Hindlimb muscle (tissue), 1 donor: ENCODE data around the gene CCDC32. TPM values are rescaled to one million over a fixed set of nuclear protein-coding genes. Genes with fewer than 3 reads are reported as not detected.

ENCODE experiments used
- DNase-seq: peaks from one replicate; pipeline ENCODE4 v3.0.0-alpha.2; 2013
- polyA plus RNA-seq: library from polyadenylated mRNA; unstranded; fragments of 120-200 nt; gene quantifications from one replicate; pipeline ENCODE4 v1.2.1, GENCODE V29; 2013; ENCODE audit not compliant: insufficient read length

The CCDC32 gene
- polyA plus RNA-seq, 1 donor, result 21.0 TPM

DNA sequence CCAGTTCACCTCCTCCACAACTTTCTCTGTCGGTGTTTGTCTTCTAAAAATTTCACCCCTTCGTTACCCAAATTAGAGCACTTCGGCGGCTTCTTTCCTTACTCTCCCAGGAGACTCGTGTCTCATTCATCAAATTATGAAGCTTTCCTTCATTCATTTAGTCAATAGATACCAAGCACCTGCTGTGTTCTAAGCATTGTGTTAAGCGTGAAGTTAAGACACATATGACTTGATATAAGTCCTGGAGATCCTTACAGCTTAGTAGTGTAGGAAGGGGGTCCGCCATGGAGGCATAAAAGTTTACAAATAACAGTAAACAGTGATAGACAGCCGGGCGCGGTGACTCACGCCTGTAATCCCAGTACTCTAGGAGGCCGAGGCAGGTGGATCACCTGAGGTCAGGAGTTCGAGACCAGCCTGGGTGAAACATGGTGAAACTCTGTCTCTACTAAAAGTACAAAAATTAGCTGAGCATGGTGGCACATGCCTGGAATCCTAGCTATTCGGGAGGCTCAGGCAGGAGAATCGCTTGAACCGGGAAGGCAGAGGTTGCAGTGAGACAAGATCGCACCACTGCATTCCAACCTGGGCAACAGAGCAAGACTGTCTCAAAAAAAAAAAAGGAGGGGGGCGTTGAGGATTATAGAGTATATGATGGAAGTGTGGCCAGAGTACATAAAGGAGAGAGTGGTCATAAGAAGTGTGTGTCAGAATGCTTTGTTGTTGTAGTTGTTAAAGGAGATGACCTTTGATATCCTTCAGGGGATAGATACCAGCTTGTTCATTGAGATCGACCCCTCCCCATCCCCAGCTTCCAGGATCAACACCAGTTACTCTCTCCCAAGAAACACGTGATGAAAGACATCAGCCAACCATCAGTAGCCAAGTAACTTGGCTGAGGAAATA lies 744 bp upstream of the CCDC32 start:
- no peak for DNase-seq

DNA sequence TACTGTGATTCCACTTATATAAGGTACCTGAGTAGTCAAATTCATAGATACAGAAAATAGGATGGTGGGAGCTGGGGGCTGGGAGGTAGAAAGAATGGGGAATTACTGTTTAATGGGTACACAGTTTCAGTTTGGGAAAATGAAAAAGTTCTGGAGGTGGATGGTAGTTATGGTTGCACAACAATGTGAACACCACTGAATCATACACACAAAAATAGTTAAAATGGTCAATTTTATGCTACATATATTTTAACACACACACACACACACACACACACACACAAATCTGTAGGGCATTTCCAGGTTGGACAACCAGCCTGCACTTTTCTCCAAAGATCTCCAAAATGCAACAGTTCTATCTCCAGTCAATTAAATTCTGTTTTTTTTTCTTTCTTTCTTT lies 1.4 kb downstream of the CCDC32 start:
- no peak for DNase-seq

DNA sequence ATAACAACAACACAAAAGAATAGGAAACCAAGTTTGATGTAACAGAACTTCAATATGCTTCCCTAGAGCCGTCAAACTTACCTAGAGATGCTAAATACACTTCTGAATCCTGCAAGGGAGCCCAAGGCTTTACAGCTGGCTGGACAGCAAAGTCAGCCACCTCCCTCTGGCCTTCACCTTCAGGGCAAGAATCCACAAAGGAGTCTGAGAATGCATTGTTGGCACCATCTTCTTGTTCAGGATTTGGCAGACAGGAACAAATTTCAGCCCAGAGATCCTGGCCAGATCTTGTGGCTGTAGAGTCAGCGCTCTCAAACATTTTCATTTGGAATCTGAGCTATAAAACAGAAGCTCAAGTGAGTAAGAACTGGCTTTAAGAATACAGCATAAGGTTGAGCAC lies 2.2 kb downstream of the CCDC32 start:
- no peak for DNase-seq

DNA sequence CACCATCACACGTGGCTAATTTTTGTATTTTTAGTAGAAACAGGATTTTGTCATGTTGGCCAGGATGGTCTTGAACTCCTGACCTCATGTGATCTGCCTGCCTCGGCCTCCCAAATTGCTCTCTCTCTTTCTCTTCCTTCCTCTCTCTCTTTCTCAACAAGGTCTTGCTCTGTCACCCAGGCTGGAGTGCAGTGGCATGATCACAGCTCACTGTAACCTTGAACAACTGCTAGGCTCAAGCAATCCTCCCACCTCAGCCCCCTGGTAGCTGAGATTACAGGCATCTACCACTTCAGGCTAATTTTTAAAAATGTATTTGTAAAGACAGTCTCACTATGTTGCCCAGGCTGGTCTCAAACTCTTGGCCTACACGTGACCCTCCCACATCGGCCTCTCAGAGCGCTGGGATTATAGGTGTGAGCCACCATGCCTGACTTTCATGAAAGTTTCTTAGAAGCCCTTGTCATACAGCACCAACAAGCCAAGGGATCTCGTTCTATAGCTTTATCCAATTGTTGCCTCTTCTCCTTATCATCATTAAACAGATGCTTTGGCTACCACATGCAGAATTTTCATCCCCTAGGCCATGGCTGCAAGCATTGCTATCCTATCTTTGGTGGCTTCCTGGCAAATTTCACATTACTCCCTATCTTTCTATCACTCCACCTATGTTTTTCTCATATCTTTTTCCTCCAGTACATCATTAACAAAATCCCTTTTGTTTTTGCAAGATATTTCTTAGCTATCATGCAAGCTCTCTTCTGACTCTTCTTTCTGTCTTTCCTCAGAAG lies 5.7 kb downstream of the CCDC32 start:
- no peak for DNase-seq

DNA sequence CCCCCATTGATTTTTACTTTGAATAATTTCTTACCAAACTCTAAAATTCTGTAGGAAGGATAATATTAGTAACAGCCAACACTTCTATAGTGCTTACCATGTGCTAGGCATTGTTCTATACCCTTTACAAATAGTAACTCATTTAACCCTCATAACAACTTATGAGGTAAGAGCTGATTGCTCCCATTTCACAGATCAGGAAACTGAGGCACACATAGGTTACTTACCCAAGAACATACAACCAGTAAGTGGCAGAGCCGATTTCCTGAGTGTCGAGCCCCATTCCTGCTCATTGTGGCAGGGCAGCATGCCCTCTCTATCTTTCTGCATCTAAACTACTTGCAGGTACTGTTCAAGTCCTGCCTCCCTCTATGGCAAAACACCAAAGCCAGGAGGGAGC lies 9.0 kb downstream of the CCDC32 start:
- DNase-seq, result no peak

DNA sequence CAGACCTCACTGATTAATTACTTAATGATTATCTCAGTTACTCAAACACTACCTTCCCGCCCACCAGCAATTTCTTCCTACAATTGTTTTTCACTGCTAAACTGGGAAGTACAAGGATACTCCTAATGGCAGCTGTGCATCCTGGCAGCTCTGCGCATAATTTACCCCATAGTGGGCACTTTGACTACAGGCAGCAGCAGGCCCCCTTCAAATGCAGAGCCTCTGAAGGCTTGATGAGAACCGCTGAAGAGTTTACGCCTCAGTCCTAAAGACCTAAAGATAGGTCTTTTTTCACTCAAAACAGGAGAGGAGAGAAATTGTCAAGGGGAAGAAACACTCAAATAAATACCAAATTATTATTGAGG lies 10.7 kb downstream of the CCDC32 start:
- no peak for DNase-seq

DNA sequence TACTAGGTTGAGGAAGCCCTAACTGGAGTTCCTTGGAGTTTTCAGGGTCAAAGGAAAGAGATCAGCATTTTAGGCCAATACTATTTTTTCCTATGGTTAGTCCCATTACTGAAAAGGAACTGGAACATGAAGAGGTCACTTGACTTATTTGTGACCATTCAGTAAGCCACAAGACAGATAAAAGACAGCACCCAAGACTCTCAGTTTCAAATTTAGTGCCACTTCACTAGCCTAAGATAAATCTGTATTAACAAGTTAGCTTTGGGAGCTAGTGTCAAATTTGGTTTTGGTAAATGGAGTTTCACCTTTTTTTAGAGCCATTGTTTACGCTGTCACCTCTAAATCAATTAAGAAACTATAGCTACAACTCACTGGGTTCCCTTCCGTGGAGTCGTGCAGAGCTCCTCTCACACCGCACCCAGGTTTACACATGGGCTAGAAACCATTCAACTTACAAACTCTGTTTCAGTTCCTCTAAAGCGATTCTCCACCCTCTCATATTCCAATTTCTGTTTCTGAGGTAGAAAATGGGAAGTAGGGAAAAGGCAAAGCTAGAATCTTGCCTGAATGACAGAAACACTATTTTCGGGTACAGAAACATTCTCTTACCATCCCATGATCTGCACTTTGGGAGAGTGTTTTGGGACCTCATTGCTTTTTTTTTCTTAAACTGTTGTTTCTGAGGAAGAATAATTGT lies 14.4 kb downstream of the CCDC32 start:
- no peak for DNase-seq

DNA sequence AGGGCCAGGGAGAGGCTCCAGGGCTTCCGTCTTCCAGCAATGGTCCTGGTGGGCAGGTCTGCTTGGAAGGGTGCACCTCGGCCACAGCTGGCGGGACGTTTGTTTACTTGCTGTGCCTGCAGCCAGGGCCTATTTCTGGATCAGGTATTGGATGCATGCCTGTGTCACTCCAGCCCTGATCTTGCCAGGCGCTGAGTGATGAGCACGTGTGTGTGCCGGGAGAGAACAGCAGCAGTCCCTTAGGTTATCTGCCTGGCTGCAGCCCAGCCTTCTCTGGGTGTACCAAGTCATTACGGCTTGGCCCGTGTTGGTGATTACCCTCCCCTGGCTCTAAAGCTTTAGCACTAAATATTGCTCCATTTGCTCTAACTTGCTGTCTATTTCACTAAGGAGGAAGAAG lies 14.9 kb downstream of the CCDC32 start:
- no peak for DNase-seq

DNA sequence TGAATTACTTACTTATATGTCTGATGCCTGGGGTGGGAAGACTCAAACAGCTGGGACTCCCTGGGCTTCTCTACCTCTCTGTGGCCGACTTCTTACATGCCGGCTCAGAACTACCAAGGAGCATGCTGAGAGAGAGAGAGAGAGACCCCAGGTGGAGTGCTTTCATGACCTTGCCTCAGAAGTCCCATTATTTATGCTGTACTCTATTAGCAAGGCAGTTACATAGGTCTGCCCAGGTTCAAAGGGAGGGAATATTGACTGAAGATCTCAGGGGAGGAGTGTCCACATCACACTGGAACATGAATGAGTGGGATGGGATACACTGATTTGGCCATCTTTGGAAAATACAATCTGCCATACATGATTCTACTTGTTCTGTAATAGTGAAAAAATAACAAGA lies 16.2 kb downstream of the CCDC32 start:
- no peak for DNase-seq

DNA sequence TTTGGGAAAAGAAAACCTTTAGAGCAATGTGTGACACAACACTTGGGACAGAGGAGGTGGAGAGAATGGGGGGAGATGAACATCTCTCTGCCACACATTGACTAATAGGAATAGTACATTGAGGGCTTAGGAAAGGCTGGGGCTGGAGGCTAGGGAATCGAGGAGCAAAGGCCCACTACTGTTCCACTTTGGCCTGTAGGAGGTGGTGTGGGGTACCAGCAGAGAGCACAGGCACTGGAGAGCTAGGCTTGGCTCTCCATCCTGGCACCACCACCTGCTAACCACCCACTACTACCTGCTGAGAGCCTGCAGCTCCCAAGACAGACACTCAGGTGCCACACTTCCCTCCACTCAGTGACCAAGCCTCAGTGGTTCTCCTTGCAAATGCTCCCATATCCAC lies 19.4 kb downstream of the CCDC32 start:
- no peak for DNase-seq

DNA sequence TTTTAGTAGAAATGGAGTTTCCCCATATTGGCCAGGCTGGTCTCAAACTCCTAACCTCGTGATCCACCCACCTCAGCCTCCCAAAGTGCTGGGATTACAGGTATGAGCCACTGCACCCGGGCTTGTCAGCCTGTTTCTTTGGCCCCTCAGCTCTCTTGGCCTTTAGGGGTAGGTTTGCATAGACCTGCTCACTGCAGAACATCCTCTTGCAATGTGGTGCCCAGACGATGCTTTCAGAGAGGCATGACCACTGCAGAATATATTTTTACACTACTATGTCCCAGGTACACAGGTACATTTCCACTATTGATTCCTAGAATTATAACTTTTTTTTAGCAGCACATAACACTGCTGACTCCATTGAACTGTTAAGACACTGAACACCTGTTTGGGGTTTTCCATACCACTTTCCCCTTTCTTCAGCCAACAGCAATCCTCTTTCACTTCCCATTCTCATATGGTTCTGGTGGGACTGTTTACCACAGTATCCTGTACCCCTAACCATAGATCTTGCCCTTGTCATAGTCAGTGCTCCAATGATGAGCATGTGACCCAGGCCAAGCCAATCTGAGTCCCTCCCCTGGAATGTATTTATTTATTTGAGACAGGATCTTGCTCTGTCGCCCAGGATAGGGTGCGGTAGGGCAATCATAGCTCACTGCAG lies 21.1 kb downstream of the CCDC32 start:
- DNase-seq, result no peak

DNA sequence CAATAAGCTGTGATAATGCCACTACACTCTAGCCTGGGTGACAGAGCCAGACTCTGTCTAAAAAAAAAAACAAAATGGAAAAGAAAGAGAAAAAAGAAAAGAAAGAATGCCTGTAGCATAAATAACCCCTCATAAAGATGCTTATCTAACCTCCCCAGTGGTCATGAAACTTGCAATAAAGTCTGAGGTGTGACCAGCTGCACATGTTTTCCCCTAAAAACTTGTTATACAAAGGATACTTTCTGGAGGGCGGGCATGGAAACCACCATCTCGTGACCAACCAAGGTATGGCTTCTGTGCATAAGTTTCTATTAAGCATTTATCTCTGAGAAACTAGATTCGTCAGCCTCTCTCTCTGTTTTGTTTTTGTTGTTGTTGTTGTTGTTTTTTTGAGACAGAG lies 21.8 kb downstream of the CCDC32 start:
- DNase-seq, result no peak

DNA sequence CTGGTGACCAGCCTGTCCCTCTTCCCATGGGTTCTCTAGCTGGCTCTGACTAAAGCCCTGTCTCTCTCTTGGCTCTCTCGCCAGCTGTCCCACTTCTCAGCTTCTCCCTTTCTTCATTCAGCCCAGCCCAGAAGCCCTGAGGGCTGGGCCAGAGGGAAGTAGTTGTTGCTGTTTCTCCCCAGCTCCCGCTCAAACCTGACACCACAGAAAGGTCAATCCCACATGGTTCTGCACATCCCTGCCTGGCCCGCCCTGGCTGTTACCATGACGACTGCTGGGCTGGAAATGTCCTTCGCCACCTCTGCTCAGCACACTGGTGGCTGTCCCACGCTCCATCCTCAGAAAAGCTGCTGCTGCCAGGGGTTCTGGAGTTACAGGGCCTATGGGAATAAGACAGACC lies 25.9 kb downstream of the CCDC32 start:
- no peak for DNase-seq

DNA sequence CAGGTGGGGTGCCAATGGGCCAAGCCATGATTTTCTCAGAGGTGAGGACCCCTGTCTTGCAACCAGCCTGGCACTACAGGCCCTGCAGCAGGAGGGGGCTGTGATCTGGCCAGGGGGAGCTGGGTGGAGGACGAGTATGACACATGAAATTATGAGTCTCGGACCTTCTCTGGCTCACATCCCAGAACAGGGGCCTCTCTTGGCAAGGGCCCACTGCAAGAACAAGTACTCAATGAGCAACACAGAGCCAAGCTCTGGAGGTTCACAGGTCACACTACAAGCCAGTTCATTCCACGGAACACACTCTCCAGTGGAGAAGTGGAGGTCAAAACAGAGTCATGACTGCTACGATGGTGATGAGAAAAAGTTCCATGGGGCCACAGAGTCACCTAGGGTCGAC lies 28.3 kb downstream of the CCDC32 start:
- DNase-seq, result peak; percentile 41

DNA sequence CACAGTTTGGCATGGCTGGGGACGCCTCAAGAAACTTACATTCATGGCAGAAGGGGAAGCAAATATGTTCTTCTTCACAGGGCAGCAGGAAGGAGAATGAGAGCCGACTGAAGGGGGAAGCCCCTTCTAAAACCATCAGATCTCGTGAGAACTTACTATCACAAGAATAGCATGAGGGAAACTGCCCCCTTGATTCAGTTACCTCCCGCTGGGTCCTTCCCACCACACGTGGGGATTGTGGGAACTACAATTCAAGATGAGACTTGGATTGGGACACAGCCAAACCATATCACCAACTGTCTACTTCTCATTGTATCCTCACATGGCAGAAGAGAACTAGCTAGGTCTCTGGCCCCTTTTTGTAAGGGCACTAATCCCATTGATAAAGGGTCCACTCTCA lies 30.5 kb downstream of the CCDC32 start:
- DNase-seq, result no peak

DNA sequence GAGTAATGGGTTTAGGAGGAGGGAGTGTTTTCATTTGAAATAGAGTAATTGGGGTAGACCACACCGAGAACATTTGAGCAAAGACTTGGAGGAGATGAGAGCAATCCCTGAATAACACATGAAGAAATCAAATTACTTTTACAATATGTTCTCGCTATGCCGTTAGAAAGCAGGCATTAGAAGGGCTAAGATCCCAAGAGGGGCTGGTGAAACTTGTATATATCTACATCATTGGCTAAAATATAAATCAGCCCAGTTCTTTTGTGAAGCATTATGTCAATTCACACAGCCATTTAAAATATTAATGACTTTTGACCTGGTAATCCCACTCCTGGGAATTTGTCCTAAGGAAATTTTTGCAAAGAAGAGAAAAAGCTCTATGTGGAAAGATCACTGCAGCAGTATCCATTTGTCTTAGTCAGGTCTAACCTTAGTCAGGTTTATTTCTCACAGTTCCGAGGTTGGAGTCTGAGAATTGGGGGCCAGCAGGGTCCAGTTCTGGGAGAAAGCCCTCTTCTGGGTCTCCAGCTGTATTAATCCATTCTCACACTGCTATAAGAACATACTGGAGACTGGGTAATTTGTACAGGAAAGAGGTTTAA lies 31.0 kb downstream of the CCDC32 start:
- DNase-seq, result no peak

DNA sequence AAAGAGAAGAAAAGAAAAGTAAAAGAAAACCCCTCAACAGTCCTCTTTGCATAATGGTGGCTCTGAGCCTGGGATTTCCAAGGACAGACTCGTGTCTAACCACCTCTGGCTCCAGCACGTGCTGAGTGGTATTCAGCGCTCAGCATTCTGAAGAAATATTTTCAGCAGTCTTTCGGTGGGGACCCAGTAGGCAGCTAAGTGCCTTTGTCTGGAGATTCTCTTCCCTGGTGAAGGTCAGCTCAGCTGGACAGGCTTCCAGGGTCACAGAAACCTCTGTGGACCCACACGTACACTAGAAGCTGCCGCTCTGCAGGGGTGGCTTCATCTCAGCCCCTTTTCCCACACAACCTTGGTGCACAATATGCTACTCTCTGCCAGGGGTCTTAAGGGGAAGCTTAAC lies 36.0 kb downstream of the CCDC32 start:
- no peak for DNase-seq

DNA sequence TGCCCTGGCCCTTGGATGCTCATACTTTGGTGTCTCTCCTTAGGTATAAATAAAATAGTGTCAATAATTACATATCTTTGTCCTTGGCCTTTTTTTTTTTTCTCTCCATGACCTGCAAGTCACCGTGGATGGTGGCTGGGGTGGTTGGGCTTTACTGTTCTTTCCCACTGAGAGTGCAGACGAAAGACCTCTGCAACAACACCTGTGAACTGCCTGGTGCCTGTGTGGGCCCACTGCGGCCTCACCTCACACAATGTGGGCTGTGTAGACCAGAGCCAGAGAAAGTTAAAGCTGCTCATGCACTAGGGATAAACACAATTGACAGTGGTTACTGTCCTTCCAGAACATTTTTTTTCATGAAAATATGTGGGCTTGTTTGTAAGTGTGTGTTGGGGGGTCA lies 39.0 kb downstream of the CCDC32 start:
- no peak for DNase-seq

DNA sequence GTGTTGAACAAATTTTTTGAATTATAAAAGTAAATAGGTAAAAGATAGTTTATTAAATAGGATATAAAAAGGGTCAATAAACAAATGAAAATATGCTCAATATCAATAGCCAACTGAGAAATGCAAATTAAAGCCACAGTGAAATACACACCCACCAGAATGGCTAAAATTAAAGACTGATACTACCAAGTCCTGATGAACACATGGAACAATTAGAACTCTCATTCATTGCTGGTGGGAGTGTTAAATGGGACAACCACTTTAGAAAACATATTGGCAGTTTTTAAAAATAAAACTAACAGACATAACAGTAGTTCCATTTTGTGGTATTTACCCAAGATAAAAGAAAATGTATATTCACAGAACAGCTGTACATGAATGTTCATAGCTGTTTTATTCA lies 41.2 kb downstream of the CCDC32 start:
- DNase-seq, result no peak

DNA sequence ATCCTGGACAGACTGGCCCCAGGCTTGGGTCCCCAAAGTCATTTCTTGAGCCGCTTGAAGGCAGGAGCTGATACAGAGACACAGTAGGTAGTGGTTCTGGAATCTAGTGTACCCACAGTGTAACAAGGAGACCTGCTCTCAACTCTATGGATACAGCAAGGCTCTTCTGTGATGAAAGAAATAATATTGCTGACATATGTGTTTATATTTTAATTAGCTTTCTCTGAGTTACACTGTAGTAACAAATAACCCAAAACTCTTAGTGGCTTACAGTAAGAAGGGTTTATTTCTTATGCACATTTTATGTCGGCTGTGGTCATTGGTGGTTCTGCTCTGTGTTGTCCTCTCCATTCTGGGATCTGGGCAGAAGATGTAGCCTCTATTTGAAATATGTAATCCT lies 48.5 kb downstream of the CCDC32 start:
- no peak for DNase-seq

DNA sequence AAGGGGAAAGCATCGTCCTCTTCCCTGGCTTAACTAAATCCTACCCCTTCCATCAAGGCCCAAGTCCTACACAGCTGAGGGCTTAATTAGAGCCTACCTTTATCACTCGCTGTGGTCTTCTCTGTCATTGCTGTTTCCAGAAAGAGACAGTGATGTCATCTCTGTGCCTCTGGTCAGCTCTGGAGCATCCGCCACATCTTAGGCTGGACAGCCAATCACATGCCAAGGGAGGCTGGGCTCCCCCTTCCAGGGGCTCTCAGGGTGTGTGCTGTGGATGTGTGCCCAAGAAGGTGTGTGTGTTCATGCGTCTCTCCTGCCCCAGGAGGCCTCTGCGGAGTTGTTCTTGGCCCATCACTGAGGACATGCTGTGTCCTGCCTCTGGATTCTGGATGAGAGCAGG lies 51.2 kb downstream of the CCDC32 start:
- DNase-seq, result no peak

DNA sequence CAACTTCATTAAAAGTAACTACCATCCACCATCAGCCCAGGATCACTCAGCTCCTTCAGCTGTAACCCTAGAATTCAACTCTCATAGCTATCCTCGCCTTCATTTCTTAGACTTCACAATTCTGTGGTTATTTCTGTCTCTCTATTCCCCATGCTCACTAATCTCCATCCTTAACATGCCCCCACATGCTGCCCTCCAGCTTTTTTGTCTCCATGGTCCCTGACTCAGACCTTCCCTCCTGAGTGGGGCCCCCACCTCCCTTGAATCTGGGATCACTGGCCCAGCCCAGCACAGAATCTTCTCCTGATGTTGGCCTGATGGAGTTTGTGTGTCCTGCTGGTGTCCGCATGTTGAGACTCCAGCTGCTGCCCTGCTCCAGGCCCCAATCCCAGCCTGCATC lies 52.4 kb downstream of the CCDC32 start:
- DNase-seq, result no peak
